ENCODE measurements around the gene CSRNP3.

Gene CSRNP3

GRCh38 chr2:165572151-165572550 is 102.7 kb downstream of the CSRNP3 start:
- no peak for DNase-seq (ENCODE audit: low read depth, low spot score)
- Histone ChIP-seq H3K4me1 (ENCODE audit: insufficient read depth, insufficient read length) (no peaks in the 10 kb centered on the region), H3K9me3 (ENCODE audit: insufficient read depth, low read length) (no peaks in the 10 kb centered on the region), H3K9ac (ENCODE audit: insufficient read length, low read depth) (no peak overlapping the region), H3K27me3 (ENCODE audit: insufficient read depth, insufficient read length) (no peaks in the 10 kb centered on the region), H3K4me3 (ENCODE audit: insufficient read length, low read depth) (no peak overlapping the region), H3K36me3 (ENCODE audit: insufficient read depth, insufficient read length, low read length) (no peaks in the 10 kb centered on the region)
- TF ChIP-seq ZNF274 (IDR thresholded peaks at IDR 0.05; ENCODE audit: low read depth, low read length) = no peak
- no peak for TF ChIP-seq SUZ12 (IDR thresholded peaks at IDR 0.05; ENCODE audit: extremely low read depth, insufficient read depth, insufficient read length)
- TF ChIP-seq YY1 (IDR thresholded peaks at IDR 0.05; ENCODE audit: insufficient read depth, insufficient read length) = no peak

DNA sequence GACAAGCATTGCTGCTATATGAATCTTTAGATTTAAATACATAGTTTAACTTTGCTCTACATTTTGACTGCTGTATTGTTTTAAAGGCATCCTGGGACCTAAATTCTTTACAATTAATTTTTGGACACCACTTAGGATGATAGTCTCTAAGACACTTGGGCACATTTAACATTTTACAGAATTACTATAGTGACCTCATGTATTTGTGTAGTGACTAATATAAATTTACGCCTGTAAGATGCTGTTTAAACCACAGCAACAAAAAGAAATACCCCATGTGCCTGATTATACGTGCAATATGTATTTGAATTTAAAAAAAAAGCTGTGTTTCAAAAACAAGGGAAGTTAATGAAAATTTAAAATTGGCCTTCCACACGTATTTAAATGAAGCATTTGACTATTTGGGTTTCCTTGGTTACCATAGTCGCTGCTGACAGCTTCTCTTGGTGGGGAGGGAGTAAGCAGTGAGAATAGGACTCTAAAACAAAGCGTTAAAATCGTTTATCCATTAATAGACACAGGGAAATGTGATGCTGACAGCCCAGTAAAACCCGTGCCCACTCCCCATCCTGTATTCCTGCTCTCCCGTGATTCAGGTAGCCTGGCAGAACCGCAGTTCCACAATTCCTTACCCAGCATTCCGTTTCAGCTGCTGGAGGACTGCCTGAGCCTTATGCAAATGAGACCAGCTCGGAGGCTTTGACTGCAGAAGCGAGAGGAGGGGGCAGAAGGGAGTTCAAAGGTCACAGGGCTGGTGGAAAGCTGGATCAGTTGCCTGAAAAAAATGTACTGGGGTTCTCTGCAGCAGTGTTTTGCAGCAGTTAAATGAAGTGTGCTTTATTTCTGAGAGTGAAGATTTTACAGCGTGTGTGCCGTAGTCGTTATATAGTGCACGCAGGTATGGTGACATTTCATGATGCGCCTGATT is 104.3 kb downstream of the CSRNP3 start:
- Histone ChIP-seq H3K9ac (ENCODE audit: insufficient read length, low read depth) (peak overlapping the region; percentile 45), H3K4me3 (ENCODE audit: insufficient read length, low read depth) (peak overlapping the region; percentile 25), H3K4me1 (ENCODE audit: insufficient read depth, insufficient read length) (no peaks in the 10 kb centered on the region), H3K36me3 (ENCODE audit: insufficient read depth, insufficient read length, low read length) (no peaks in the 10 kb centered on the region), H3K9me3 (ENCODE audit: insufficient read depth, low read length) (no peaks in the 10 kb centered on the region), H3K27me3 (ENCODE audit: insufficient read depth, insufficient read length) (no peaks in the 10 kb centered on the region)
- DNase-seq (ENCODE audit: low read depth, low spot score) = peak; percentile 76
- TF ChIP-seq SUZ12 (IDR thresholded peaks at IDR 0.05; ENCODE audit: extremely low read depth, insufficient read depth, insufficient read length) (no peak), YY1 (IDR thresholded peaks at IDR 0.05; ENCODE audit: insufficient read depth, insufficient read length) (no peak), ZNF274 (IDR thresholded peaks at IDR 0.05; ENCODE audit: low read depth, low read length) (no peak)

DNA sequence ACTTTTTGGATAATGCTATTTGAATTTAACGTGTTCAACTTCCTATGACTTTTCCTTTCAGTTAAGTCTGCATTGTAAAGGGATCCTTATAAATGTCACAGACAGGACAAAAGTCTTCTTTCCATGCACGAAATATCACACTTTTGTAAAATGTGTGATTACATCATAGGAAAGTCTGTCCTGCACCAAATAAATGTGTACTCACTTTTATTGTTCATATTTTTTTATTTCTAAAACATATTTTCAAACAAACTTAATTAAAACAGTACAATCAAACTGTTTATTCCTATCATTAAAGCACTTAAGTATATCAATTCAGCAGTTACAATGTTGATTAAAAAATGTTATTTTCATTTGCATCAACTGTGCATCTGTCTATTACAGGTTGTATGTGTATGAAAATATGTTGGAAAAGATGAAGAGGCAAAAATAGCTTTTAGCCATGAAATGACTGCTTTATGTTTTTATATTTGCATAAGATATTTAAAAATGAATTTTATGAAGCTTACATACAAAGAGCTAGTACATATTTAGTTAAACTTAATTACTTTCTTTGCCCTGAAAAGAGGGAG is 105.6 kb downstream of the CSRNP3 start:
- Histone ChIP-seq H3K4me1 (ENCODE audit: insufficient read depth, insufficient read length) (no peaks in the 10 kb centered on the region), H3K9ac (ENCODE audit: insufficient read length, low read depth) (no peak overlapping the region), H3K27me3 (ENCODE audit: insufficient read depth, insufficient read length) (no peaks in the 10 kb centered on the region), H3K4me3 (ENCODE audit: insufficient read length, low read depth) (no peak overlapping the region), H3K36me3 (ENCODE audit: insufficient read depth, insufficient read length, low read length) (no peaks in the 10 kb centered on the region), H3K9me3 (ENCODE audit: insufficient read depth, low read length) (no peaks in the 10 kb centered on the region)
- TF ChIP-seq ZNF274 (IDR thresholded peaks at IDR 0.05; ENCODE audit: low read depth, low read length) (no peak), SUZ12 (IDR thresholded peaks at IDR 0.05; ENCODE audit: extremely low read depth, insufficient read depth, insufficient read length) (no peak), YY1 (IDR thresholded peaks at IDR 0.05; ENCODE audit: insufficient read depth, insufficient read length) (no peak)
- no peak for DNase-seq (ENCODE audit: low read depth, low spot score)

DNA sequence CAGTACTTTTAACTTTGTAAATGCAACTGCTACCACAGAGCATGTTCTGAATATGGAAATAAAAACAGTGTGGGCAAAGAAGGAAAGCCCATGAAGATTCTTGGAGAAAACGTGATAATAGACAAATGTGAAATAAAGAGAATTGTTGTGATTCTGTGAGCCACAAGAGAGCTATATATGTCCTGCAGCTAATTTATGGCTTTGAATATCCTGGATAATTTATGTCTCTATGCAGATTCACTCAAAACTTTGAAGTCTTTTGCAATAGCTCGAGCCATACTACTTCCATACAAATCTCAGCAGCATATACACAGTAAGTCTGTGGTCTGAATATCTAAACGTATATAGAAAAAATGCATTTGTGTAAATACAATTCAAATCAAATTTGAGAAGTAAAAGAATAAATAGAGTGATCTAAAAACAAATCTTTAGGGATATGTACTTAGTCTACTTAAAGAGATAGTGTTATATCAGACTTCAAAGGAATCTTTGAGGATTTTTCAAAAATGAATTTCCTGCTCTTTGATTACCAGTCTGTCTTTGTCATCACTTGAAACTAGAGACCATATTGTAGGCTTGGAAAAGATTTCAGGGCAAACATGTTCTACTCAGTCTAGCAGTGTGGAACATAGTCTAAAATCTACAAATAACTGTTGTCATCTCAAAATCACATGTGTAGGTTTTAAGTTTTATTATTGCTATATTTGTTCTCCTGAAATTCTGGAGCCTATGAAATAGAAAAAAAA is 107.1 kb downstream of the CSRNP3 start:
- H3K9ac ChIP-seq (ENCODE audit: insufficient read length, low read depth) = no peak overlapping the region
- H3K4me1 ChIP-seq (ENCODE audit: insufficient read depth, insufficient read length) = no peaks in the 10 kb centered on the region
- DNase-seq (ENCODE audit: low read depth, low spot score) = no peak
- no peak overlapping the region for H3K4me3 ChIP-seq (ENCODE audit: insufficient read length, low read depth)
- H3K9me3 ChIP-seq (ENCODE audit: insufficient read depth, low read length) = no peaks in the 10 kb centered on the region
- TF ChIP-seq ZNF274 (IDR thresholded peaks at IDR 0.05; ENCODE audit: low read depth, low read length) (no peak), SUZ12 (IDR thresholded peaks at IDR 0.05; ENCODE audit: extremely low read depth, insufficient read depth, insufficient read length) (no peak), YY1 (IDR thresholded peaks at IDR 0.05; ENCODE audit: insufficient read depth, insufficient read length) (no peak)
- H3K27me3 ChIP-seq (ENCODE audit: insufficient read depth, insufficient read length) = no peaks in the 10 kb centered on the region
- no peaks in the 10 kb centered on the region for H3K36me3 ChIP-seq (ENCODE audit: insufficient read depth, insufficient read length, low read length)

DNA sequence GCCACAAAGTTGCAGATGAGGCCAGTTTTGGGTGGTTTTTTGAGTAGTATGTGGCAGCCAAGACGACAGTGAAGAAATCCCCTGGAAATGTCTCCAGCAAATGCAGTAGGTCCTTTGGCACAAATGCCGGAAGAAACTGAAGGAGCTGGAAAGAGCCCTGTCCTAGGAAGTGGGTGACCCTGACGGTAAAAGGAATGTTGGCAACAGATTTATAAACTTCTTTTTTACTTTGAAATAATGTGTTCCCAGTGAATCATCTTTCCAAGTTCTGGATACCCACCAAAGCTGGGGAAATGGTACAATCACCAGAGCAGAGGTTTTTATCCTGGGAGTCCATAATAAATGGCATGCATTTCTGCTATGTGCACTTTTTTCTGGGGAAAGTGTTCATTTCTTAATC is 112.9 kb downstream of the CSRNP3 start:
- no peak for TF ChIP-seq SUZ12 (IDR thresholded peaks at IDR 0.05; ENCODE audit: extremely low read depth, insufficient read depth, insufficient read length)
- Histone ChIP-seq H3K4me1 (ENCODE audit: insufficient read depth, insufficient read length) (no peaks in the 10 kb centered on the region), H3K9ac (ENCODE audit: insufficient read length, low read depth) (no peak overlapping the region), H3K27me3 (ENCODE audit: insufficient read depth, insufficient read length) (no peaks in the 10 kb centered on the region), H3K36me3 (ENCODE audit: insufficient read depth, insufficient read length, low read length) (no peaks in the 10 kb centered on the region), H3K9me3 (ENCODE audit: insufficient read depth, low read length) (no peaks in the 10 kb centered on the region), H3K4me3 (ENCODE audit: insufficient read length, low read depth) (no peak overlapping the region)
- no peak for DNase-seq (ENCODE audit: low read depth, low spot score)

- no peak overlapping the region for H3K4me3 ChIP-seq (ENCODE audit: insufficient read length, low read depth)
- no peak for DNase-seq (ENCODE audit: low read depth, low spot score)
- H3K4me1 ChIP-seq (ENCODE audit: insufficient read depth, insufficient read length) = no peaks in the 10 kb centered on the region
- TF ChIP-seq YY1 (IDR thresholded peaks at IDR 0.05; ENCODE audit: insufficient read depth, insufficient read length) = no peak
- TF ChIP-seq SUZ12 (IDR thresholded peaks at IDR 0.05; ENCODE audit: extremely low read depth, insufficient read depth, insufficient read length) = no peak
- no peak for TF ChIP-seq ZNF274 (IDR thresholded peaks at IDR 0.05; ENCODE audit: low read depth, low read length)
- no peaks in the 10 kb centered on the region for H3K36me3 ChIP-seq (ENCODE audit: insufficient read depth, insufficient read length, low read length)
- no peak overlapping the region for H3K9ac ChIP-seq (ENCODE audit: insufficient read length, low read depth)
- H3K27me3 ChIP-seq (ENCODE audit: insufficient read depth, insufficient read length) = no peaks in the 10 kb centered on the region
- no peaks in the 10 kb centered on the region for H3K9me3 ChIP-seq (ENCODE audit: insufficient read depth, low read length)
These were observed 113.5 kb downstream of the CSRNP3 start for GRCh38 chr2:165582863-165583506.

Data from NT2/D1 (cell line).